ENCODE measurements around the gene IL25. TPM values are rescaled to one million over a fixed set of nuclear protein-coding genes. Genes with fewer than 3 reads are reported as not detected.

Gene IL25
- total and polyA plus RNA-seq, 10 of the 15 experiments (the other 5 are each of a cell fraction or from before 2014, with no cell fraction given) = not detected

DNA sequence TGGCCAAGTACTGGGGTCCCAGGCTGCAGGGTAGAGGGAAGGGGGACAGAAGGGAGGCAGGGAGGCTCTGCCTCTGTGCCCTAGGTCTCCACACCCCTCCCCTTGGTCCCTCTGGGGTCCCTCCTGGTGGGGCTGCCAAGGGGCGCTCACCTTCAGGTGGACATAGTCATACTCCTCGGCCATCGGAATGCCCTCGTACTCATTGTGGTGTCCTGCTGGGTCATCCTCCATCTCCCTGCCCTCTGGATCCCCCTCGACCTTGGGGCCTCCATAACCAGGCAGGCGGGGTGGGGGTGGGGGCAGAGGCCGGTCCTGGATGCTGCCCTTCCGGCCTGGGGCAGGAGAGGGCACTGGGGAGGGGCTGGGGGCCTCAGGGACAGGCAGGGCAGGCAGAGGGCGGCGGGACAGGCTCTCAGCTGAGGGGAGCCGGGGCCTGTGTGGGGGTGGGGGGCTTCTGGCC is 13.4 kb upstream of the IL25 start:
- BruUV-seq (replicated peaks) = no TSS peak
- intact Hi-C loops (cut with micrococcal nuclease; ENCODE audit: unreplicated experiment) (no loop called here), in situ Hi-C loops (cut with MboI) (no loop called here)
- H3K79me2 ChIP-seq (ENCODE audit: control insufficient read depth, insufficient read depth, low read length) = no peaks in the 10 kb centered on the region
- RAD21 ChIA-PET (ENCODE audit: unreplicated experiment) = no interaction called here
- FAIRE-seq (no peak), DNase-seq (ENCODE audit: low read depth, low spot score) (no peak), ATAC-seq (no peak)
- CTCF ChIA-PET = no interaction called here
- H3K4me1 ChIP-seq (ENCODE audit: control insufficient read depth, insufficient read depth, low read length) = no peaks in the 10 kb centered on the region
- SMC1A ChIA-PET (ENCODE audit: uncharacterized antibody, unreplicated experiment) = no interaction called here
- TF ChIP-seq SREBF2 (IDR thresholded peaks at IDR 0.05; ENCODE audit: low read length) = no peak
- TF ChIP-seq DPF2 (IDR thresholded peaks at IDR 0.05) = no peak
- TF ChIP-seq, protein P1, sequence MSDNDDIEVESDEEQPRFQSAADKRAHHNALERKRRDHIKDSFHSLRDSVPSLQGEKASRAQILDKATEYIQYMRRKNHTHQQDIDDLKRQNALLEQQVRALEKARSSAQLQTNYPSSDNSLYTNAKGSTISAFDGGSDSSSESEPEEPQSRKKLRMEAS (IDR thresholded peaks at IDR 0.05; ENCODE audit: low read depth, low read length) = no peak
- TF ChIP-seq, protein P2, sequence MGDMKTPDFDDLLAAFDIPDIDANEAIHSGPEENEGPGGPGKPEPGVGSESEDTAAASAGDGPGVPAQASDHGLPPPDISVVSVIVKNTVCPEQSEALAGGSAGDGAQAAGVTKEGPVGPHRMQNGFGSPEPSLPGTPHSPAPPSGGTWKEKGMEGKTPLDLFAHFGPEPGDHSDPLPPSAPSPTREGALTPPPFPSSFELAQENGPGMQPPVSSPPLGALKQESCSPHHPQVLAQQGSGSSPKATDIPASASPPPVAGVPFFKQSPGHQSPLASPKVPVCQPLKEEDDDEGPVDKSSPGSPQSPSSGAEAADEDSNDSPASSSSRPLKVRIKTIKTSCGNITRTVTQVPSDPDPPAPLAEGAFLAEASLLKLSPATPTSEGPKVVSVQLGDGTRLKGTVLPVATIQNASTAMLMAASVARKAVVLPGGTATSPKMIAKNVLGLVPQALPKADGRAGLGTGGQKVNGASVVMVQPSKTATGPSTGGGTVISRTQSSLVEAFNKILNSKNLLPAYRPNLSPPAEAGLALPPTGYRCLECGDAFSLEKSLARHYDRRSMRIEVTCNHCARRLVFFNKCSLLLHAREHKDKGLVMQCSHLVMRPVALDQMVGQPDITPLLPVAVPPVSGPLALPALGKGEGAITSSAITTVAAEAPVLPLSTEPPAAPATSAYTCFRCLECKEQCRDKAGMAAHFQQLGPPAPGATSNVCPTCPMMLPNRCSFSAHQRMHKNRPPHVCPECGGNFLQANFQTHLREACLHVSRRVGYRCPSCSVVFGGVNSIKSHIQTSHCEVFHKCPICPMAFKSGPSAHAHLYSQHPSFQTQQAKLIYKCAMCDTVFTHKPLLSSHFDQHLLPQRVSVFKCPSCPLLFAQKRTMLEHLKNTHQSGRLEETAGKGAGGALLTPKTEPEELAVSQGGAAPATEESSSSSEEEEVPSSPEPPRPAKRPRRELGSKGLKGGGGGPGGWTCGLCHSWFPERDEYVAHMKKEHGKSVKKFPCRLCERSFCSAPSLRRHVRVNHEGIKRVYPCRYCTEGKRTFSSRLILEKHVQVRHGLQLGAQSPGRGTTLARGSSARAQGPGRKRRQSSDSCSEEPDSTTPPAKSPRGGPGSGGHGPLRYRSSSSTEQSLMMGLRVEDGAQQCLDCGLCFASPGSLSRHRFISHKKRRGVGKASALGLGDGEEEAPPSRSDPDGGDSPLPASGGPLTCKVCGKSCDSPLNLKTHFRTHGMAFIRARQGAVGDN (IDR thresholded peaks at IDR 0.05) = no peak
- TF ChIP-seq, protein P3, sequence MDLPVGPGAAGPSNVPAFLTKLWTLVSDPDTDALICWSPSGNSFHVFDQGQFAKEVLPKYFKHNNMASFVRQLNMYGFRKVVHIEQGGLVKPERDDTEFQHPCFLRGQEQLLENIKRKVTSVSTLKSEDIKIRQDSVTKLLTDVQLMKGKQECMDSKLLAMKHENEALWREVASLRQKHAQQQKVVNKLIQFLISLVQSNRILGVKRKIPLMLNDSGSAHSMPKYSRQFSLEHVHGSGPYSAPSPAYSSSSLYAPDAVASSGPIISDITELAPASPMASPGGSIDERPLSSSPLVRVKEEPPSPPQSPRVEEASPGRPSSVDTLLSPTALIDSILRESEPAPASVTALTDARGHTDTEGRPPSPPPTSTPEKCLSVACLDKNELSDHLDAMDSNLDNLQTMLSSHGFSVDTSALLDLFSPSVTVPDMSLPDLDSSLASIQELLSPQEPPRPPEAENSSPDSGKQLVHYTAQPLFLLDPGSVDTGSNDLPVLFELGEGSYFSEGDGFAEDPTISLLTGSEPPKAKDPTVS (IDR thresholded peaks at IDR 0.05; ENCODE audit: low read depth, low read length) = no peak
- no peak overlapping the region for H3K4me3 ChIP-seq
- H3K9me3 ChIP-seq (replicated peaks; ENCODE audit: control insufficient read depth, insufficient read depth, low read length) = no peaks in the 10 kb centered on the region
- no peak overlapping the region for H3K27ac ChIP-seq (ENCODE audit: control insufficient read depth, insufficient read depth)
- H2AFZ ChIP-seq (ENCODE audit: control insufficient read depth, low read depth, low read length) = no peak overlapping the region
- POLR2A ChIA-PET = no interaction called here
- WGBS (ENCODE audit: insufficient coverage, insufficient replicate concordance, low lambda C conversion rate, missing lambda C conversion rate) = 5% methylated on average over 8 of the region's 11 CpGs
- no peaks in the 10 kb centered on the region for H3K36me3 ChIP-seq (ENCODE audit: control insufficient read depth in 2 of 2, insufficient read depth in 2 of 2, low read length in 1 of 2)
- H3K9ac ChIP-seq (ENCODE audit: control insufficient read depth, insufficient read depth, low read length) = no peak overlapping the region
- H3K27me3 ChIP-seq (replicated peaks in 1 of 2; ENCODE audit: control insufficient read depth in 2 of 2, insufficient read depth in 2 of 2, low read length in 1 of 2) = peaks cover 0 to 4% of the 10 kb centered on the region in 2 experiments; a peak in 2 of 4 replicates
- H3K4me2 ChIP-seq (ENCODE audit: control insufficient read depth, insufficient read depth) = no peak overlapping the region
- no peaks in the 10 kb centered on the region for H4K20me1 ChIP-seq (ENCODE audit: control insufficient read depth, insufficient read depth)

All from GM12878 (cell line).